NCI-H2227 (cell line): ENCODE measurements around the gene SOBP.

Source experiments
- DNase-seq: peaks from one replicate; lab custom pipeline; 2025; ENCODE audit not compliant: unreplicated experiment; lab: John Stamatoyannopoulos, UW

Gene SOBP

DNA sequence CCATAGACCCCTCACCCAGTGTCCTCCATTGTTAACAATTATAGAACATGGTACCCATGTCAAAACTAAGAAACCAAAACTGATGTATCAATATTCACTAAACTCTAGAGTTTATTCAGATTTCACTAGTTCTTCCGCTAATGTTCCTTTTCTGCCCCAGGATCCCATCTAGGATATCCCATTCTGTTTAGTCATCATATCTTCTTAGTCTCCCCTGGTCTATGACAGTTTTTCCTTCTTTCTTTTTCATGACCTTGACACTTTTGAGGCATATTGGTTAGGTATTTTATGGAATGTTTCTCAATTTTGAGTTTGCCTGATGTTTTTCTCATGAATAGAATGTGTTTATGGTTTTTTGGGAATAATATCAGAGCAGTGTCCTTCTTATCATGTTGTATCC, 187.5 kb downstream of the SOBP start:
- no peak for DNase-seq

GRCh38 chr6:107679457-107679856, 189.5 kb downstream of the SOBP start:
- peak; percentile 10 for DNase-seq

DNA sequence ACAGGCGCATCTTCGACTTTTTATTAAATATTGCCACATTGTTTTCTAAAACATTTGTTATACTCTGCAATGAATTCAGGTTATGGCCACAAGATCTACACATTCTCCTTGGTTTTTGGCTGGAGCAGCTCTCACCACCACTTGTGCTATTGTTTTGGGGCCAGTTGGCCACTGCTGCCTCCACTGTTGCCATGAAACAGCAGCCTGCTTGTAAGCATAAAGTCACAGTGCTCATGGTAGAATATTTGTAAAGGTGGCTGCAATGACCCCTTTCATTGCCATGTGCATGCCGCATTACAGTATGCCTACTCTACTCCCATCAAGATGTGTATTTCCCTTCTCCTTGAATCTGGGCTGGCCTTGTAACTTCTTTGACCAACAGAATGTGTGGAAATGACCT, 192.8 kb downstream of the SOBP start:
- DNase-seq = no peak

GRCh38 chr6:107683183-107683582, 193.3 kb downstream of the SOBP start:
- no peak for DNase-seq

DNA sequence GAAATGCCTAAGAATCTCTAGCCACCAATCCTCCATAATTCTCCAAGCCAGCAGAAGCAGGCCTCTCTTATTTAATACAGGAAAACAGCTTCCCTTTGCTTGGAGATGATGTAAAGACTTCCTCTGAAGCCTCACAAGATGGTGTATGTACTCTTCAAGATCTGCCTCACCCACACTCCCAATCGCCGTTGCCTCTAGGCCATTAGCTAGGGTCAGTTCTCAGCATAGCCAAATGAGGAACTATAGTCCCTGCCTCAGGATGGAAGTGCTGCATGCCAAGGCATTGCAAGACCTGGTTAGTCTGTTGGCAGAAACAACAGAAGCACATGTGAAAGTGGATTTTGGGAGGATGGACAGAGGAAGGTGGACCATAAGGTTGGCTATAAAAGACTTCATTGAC, 195.1 kb downstream of the SOBP start:
- no peak for DNase-seq

DNA sequence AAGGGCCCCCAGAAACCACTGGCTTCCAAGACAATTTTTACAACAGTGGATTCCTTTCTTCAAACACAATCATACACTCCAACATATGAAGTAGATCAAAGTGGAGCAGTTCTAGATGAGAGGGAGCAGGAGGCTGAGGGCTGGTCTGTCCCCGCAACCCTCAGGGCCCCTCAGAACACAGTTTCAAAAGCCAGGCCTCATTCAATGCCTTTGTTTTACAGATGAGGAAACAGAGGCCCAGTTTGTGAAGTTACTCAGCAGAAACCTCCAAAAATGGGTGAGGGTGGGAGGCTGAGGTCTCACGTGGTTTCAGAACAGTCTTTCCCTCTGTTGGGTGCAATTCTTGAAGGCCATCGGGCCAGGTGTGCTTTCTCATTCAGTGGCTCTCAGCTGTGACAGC, 199.3 kb downstream of the SOBP start:
- no peak for DNase-seq

DNA sequence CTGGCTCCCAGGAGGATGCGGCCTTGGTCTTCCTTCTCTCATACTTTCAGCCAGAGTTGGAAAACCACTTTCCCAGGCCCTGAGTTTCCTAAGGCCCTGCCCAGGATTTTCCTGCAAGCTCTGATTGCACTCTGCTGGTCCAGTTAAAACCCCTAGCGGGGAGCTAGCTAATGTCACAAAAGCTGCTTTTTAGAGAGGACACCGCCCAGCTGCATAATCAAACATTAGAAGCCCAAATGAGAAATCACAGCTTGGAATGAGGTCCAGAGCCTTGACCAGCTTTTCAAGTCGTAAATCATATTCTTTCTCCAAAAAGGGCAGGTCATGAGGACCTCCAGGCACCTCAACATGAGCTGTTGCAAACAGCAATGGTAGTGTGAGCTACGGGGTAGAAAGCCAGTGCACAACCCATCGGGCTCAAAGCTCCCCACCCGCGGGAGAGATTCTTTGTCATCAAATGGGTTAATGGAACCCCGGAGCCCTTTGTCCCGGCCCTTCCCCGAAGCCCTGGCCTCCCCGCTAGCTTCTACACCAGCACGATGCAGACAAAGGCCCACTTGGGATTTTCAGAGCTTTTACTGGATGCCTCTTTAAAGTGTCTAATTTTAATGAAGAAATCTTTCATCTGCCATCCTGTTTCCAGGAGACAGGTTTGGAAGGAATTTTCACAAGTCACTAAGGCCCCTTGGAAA, 200.2 kb downstream of the SOBP start:
- DNase-seq = peak; percentile 27

DNA sequence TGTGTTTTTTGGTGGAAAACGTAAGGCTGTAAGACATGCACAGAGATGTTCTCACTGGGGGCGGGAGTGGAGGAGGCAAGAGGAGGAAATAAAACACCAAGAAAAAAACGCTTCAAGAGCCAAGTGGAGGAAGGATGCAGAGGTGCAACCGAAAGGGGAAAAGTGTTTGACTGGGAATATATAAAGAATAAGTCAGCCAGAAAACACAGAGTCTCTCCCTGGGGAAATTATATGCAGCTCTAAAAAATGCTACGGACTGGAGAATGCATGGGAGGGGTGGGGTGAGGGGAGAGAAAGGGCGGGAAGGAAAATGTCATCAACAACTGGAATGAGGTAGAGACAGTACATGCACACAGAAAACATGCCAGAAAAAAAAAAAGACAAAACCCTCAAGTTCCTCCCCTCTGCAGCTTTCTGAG, 200.7 kb downstream of the SOBP start:
- no peak for DNase-seq

GRCh38 chr6:107691062-107691751, 201.3 kb downstream of the SOBP start:
- DNase-seq = peak; percentile 89

- DNase-seq = peak; percentile 2
These were observed 202.4 kb downstream of the SOBP start for GRCh38 chr6:107692351-107692750.

- no peak for DNase-seq
These were observed 205.3 kb downstream of the SOBP start for GRCh38 chr6:107695061-107695720.

- no peak for DNase-seq
These were observed 207.8 kb downstream of the SOBP start for GRCh38 chr6:107697682-107698081.

DNA sequence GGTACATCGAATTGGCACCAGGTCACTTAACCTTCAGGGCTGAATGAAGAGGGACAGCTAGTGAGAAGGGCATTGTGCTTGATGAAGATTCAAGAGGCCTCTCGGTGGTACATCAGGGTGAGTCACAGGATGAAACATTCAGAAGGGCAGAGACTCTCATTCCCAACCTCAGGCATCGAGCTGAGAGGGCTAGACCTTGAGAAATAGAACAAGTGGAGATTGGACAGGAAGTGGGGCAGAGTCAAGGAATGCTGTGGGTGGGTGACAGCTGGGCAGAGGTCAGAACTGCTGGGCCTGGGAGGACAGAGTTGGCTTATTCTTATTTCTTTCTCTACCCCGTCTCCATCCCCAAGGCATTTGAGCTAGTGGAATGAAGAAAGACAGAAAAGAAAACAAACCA, 208.2 kb downstream of the SOBP start:
- no peak for DNase-seq

DNA sequence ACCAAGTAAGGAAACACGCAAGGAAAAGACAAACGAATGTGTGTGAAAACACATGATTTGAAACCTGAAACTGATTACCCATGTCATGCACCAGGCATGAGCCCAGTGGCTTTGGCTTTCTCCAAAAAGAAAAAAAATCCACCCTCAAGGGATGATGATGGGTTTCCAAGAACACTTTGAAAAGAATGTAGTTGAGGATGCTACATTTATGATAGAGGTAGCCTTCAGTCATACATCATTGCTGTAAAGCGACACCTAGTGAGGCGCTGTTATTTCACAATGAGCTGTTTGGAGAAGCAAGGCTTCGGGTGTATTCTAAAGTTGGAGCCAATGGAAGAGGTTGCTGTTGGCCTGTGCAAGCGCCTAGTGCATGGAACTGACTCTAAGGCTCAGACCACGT, 209.3 kb downstream of the SOBP start:
- DNase-seq = no peak

DNA sequence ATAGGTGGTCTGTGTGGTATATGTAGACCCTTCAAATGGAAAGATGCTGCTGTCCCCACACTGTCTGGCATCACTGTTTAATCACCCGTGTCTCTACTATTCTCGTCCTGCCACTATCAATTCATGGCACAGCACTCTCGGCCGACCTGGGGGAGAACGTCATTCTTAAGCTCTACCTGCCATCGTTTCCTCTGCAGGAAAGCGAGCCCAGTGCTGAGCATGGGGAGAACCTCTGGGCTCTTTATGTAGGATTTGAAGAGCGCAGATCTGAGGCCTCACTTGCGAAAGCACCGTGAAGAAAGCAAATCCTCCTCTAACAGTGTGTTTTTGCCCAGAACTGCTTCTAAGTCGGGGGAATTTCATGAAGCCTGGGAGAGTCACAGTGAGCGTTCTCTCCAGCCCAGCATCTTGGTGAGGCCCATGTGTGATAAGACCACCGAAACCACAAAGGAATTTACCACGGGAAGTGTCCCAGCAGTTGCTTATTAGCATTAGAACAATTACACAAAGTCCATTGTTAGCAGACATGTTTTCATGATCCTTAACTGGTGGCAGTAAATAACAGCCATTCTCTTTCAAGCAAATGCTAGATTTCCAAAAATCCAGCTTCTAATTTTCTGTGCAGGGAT, 209.9 kb downstream of the SOBP start:
- no peak for DNase-seq

- DNase-seq = no peak
These were observed 213.7 kb downstream of the SOBP start for GRCh38 chr6:107703606-107704005.

- peak; percentile 37 for DNase-seq
These were observed 214.6 kb downstream of the SOBP start for GRCh38 chr6:107704347-107705013.

DNA sequence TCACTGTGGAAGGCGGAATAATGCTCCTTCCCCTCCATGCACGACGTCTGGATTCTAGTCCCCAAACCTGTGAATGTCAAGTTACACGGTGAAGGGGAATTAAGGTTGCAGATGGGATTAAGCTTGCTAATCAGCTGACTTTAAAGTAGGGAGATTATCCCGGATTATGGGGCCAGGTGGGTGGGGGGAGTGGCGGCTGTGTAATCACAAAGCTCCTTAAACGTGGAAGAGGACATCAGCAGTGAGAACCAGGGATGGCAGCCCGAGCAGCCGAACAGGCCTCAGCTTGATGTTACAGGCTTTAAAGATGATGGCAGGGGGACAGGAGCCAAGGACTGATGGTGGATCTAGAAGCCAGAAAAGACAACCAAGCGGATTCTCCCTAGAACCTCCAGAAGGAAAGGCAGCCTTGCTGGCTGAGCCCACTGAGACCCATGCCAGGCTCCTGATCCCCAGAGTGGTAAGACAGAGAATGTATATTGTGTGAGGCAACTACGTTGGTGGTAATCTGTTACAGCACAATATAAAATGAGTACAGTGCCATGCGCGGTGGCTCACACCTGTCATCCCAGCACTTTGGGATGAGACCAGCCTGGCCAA, 216.7 kb downstream of the SOBP start:
- no peak for DNase-seq

DNA sequence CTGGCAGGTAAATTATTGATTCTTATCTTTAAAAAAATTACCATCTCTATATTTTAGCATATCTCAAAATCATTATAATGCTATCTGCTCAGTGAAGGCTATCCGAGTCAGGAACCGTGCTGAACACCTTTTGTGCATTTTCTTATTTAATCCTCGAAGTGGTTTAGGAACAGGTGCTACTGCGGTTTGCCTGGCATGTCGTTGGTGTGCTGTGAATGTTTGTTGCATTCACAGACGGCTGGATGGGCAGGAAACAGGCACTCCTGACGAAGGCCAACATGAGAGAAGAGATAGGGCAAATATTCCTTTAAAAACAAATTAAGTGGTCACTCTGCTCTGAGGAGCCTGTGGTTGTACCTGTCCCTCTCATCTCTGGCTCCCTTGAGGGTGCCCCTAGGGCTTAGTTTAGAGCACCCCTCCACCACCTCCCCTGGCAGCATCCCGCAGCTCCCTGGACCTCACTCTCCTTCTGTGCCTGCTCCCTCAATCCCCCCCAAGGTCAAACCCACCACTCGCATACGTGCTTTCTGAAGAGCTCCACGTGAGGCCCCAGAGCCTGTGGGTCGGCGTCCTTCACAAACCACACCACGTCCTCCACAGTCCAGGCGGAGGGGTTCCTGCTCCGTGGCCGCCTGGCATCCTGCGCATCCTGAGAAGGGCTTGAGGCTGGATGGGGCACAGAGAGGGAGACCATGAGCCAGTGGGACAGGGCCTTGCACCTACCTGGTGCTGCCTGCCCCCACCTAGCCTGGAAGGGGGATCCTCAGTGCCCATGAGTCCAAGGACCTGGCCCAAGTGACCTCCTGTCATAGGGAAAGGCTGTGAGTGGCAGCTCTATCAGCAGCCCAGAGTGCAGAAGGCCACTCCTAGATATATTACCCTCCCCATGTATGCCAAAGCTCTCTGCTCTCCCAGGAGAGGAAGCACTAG, 217.7 kb downstream of the SOBP start:
- DNase-seq = no peak

DNA sequence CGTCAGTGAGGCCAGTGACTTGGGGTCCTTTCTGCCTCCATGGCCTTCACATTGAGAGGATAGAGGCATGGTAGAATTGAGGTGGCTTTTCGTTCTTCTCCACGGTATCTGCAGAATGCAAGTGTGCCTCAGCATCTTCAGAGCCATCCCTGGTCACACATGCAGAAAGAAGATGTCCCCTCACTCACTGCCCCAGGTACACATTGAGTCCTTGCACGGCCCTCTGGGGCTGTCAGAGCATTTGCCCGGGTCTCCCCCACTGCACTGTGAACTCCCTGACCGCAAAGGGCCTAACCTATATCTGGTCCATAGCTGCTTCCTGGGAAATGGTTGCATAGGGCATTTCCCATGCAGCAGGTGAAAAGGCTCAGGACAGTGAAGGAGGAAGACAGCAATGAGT, 218.5 kb downstream of the SOBP start:
- no peak for DNase-seq
